Loucy (cell line): ENCODE data around the gene RNU6-9.

Experiments used
- EZH2phosphoT487 ChIP-seq: fragments of 200-600 bp; IDR thresholded peaks from 2 replicates; pipeline ENCODE4 v1.6.1; 2018; ENCODE audit warnings: antibody characterized with exemption, mild to moderate bottlenecking, moderate library complexity, borderline replicate concordance
- TF ChIP-seq, protein P1 (sequence below): fragments of 200-600 bp; sonication (generic); conservative IDR thresholded peaks from 2 replicates; pipeline ENCODE4 v1.5.1; 2014; ENCODE audit warnings: mild to moderate bottlenecking, antibody characterized with exemption, low read length

DNA sequence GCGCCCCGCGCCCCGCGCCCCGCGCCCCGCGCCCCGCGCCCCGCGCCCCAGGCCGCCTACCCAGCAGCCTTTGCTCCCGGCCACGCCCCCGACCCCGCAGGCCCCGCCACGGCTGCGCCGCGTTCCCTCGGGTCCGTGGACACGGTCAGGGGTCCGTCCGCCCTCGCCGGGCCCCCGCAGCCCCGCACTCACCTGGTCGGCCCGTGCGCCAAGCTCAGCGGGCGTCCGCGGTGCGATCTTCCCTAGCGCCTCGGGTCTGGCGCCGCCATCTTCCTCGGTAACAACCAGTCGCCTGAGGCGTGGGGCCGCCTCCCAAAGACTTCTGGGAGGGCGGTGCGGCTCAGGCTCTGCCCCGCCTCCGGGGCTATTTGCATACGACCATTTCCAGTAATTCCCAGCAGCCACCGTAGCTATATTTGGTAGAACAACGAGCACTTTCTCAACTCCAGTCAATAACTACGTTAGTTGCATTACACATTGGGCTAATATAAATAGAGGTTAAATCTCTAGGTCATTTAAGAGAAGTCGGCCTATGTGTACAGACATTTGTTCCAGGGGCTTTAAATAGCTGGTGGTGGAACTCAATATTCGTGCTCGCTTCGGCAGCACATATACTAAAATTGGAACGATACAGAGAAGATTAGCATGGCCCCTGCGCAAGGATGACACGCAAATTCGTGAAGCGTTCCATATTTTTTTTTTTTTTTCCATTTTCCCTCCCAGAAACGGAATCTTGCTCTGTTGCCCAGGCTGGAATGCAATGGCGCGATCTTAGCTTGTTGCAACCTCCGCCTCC, at the start of gene RNU6-9, which contains the start of gene MED16:
- TF ChIP-seq, protein P1, sequence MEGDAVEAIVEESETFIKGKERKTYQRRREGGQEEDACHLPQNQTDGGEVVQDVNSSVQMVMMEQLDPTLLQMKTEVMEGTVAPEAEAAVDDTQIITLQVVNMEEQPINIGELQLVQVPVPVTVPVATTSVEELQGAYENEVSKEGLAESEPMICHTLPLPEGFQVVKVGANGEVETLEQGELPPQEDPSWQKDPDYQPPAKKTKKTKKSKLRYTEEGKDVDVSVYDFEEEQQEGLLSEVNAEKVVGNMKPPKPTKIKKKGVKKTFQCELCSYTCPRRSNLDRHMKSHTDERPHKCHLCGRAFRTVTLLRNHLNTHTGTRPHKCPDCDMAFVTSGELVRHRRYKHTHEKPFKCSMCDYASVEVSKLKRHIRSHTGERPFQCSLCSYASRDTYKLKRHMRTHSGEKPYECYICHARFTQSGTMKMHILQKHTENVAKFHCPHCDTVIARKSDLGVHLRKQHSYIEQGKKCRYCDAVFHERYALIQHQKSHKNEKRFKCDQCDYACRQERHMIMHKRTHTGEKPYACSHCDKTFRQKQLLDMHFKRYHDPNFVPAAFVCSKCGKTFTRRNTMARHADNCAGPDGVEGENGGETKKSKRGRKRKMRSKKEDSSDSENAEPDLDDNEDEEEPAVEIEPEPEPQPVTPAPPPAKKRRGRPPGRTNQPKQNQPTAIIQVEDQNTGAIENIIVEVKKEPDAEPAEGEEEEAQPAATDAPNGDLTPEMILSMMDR: no peak
- no peak for TF ChIP-seq EZH2phosphoT487
